HUES48 (cell line): ENCODE data around the gene RAB11A.

Experiments used
- H3K27ac ChIP-seq: one replicate; pipeline ENCODE4 v1.7.0; 2013; ENCODE audit warnings: low read depth, low read length, inconsistent platforms
- H3K27me3 ChIP-seq: 2 replicates; pipeline ENCODE4 v1.6.1; 2013; ENCODE audit warnings: mild to moderate bottlenecking, low read length; ENCODE audit not compliant: control insufficient read depth, insufficient read depth
- H3K36me3 ChIP-seq: 2 replicates; pipeline ENCODE4 v1.6.1; 2013; ENCODE audit warnings: low read length; ENCODE audit not compliant: control insufficient read depth, insufficient read depth
- H3K4me1 ChIP-seq: 2 replicates; pipeline ENCODE4 v1.6.1; 2013; ENCODE audit warnings: mild to moderate bottlenecking, low read length; ENCODE audit not compliant: control insufficient read depth, insufficient read depth
- H3K4me3 ChIP-seq: 2 replicates; pipeline ENCODE4 v1.5.1; 2013; ENCODE audit warnings: mild to moderate bottlenecking, low read depth, low read length
- H3K9ac ChIP-seq: 2 replicates; pipeline ENCODE4 v1.6.1; 2013; ENCODE audit warnings: mild to moderate bottlenecking, low read depth, low read length, moderate library complexity
- H3K9me3 ChIP-seq: 2 replicates; pipeline ENCODE4 v1.6.1; 2013; ENCODE audit warnings: low read length; ENCODE audit not compliant: control insufficient read depth, insufficient read depth

Gene RAB11A

GRCh38 chr15:65917936-65918335, 48.6 kb downstream of the RAB11A start:
- H3K27ac ChIP-seq, result no peak overlapping the region
- no peaks in the 10 kb centered on the region for H3K27me3 ChIP-seq
- no peak overlapping the region for H3K9ac ChIP-seq
- no peak overlapping the region for H3K4me3 ChIP-seq
- H3K36me3 ChIP-seq, result no peaks in the 10 kb centered on the region; the same call in 1 of the 2 replicates
- H3K4me1 ChIP-seq, result peaks cover 3% of the 10 kb centered on the region
- no peaks in the 10 kb centered on the region for H3K9me3 ChIP-seq

GRCh38 chr15:65918357-65918920, 49.1 kb downstream of the RAB11A start:
- Histone ChIP-seq H3K9ac (no peak overlapping the region), H3K4me1 (peaks cover 3% of the 10 kb centered on the region), H3K9me3 (no peaks in the 10 kb centered on the region), H3K27me3 (no peaks in the 10 kb centered on the region), H3K36me3 (no peaks in the 10 kb centered on the region), H3K27ac (no peak overlapping the region), H3K4me3 (no peak overlapping the region)

DNA sequence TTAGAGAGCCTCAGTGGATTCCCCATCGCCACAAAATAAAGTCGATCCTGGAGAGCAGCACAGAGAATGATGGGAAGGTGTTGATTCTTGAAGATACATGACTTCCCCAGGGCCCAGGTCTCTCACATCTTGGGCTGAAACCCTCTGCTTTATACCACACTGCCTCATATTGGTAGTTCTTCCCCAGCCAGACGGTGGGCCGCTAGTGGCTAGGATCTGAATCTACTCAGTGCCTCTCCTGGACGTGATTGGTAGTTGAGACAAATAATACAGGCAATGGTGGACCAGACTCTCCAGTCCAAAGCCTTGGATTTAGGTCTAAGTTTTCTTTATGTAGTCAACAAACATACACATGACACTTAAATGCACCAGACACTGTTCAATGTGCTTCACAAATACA, 49.7 kb downstream of the RAB11A start:
- H3K4me1 ChIP-seq, result peaks cover 3% of the 10 kb centered on the region
- no peaks in the 10 kb centered on the region for H3K36me3 ChIP-seq
- H3K27me3 ChIP-seq, result no peaks in the 10 kb centered on the region
- no peak overlapping the region for H3K27ac ChIP-seq
- H3K9ac ChIP-seq, result no peak overlapping the region
- no peak overlapping the region for H3K4me3 ChIP-seq
- no peaks in the 10 kb centered on the region for H3K9me3 ChIP-seq

- Histone ChIP-seq H3K9me3 (no peaks in the 10 kb centered on the region), H3K4me3 (no peak overlapping the region), H3K9ac (no peak overlapping the region), H3K4me1 (peaks cover 3% of the 10 kb centered on the region), H3K36me3 (no peaks in the 10 kb centered on the region), H3K27ac (no peak overlapping the region), H3K27me3 (no peaks in the 10 kb centered on the region)
Measured at GRCh38 chr15:65919353-65919752, 50.1 kb downstream of the RAB11A start.

DNA sequence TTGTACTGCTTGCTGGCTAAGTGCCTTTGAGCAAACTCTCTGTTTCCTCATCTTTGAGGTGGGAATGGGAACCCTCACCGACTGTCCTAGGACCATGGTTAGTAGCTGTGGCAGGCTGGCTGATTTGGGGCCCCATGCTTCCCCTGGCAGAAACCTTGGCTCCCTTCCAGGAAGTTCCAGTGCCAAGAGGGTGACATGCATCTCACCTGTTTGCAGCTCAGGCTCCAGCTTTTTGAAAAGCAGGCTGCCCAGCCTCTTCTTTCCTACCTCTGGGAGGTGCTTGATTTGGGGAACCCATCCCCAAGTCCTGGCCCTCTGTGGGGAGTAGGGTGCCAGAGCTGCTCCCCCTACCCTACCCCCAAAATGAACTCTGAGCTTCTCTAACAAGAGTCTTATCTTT, 50.8 kb downstream of the RAB11A start:
- Histone ChIP-seq H3K4me3 (no peak overlapping the region), H3K4me1 (peaks cover 3% of the 10 kb centered on the region), H3K27me3 (no peaks in the 10 kb centered on the region), H3K9ac (no peak overlapping the region), H3K9me3 (no peaks in the 10 kb centered on the region), H3K27ac (no peak overlapping the region), H3K36me3 (no peaks in the 10 kb centered on the region)

DNA sequence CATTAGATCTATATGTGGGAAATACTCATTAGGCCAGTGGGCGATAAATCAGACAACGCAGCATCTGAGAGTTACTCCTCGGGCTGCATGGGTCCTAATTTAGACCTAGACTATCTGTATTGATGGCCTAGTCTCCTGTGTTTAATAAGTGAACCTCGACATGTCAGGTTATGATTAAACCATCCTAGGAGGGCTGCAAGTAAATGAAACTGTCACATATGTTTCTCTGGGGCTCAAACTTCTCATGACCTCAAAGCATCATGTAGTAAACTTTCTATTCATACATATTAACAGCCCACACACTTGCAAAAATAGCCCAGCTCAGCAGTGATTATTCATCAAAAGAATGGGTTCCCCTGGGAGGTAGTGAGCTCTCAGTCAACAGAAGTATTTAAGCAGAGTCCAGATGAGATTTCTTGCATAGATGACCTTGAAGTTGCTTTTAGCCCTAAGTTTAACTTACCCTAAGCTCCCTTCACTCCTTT, 51.6 kb downstream of the RAB11A start:
- H3K4me3 ChIP-seq, result no peak overlapping the region
- H3K27me3 ChIP-seq, result no peaks in the 10 kb centered on the region
- no peaks in the 10 kb centered on the region for H3K36me3 ChIP-seq
- H3K27ac ChIP-seq, result no peak overlapping the region
- peaks cover 3% of the 10 kb centered on the region for H3K4me1 ChIP-seq
- H3K9me3 ChIP-seq, result no peaks in the 10 kb centered on the region
- no peak overlapping the region for H3K9ac ChIP-seq

- H3K9me3 ChIP-seq, result no peaks in the 10 kb centered on the region
- no peaks in the 10 kb centered on the region for H3K36me3 ChIP-seq
- no peak overlapping the region for H3K9ac ChIP-seq
- no peaks in the 10 kb centered on the region for H3K27me3 ChIP-seq
- no peaks in the 10 kb centered on the region; the same call in 1 of the 2 replicates for H3K4me1 ChIP-seq
- no peak overlapping the region for H3K27ac ChIP-seq
- no peak overlapping the region for H3K4me3 ChIP-seq
Measured at GRCh38 chr15:65921780-65922179, 52.5 kb downstream of the RAB11A start.

DNA sequence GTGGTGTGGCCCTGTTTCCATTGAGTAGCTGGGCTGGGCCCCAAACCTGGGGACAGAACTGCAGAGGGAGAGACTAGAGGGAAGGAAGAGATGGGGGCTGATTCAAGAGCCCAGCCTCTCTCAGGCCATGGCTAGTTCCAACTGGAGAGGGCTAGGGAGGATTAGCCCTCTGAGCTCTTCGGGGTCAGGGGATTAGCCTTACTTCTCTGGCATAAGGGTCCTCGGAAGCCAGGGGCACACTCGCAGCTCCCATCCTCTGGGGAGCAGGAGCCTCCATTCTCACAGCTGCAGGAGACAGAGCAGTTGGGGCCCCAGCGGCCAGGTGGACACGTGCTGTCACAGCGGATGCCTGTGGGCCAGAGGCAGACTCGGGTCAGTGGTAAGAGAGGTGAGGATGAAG, 53.3 kb downstream of the RAB11A start:
- Histone ChIP-seq H3K4me1 (no peaks in the 10 kb centered on the region; the same call in 1 of the 2 replicates), H3K27ac (no peak overlapping the region), H3K9ac (no peak overlapping the region), H3K9me3 (no peaks in the 10 kb centered on the region), H3K4me3 (no peak overlapping the region), H3K36me3 (no peaks in the 10 kb centered on the region), H3K27me3 (no peaks in the 10 kb centered on the region)

DNA sequence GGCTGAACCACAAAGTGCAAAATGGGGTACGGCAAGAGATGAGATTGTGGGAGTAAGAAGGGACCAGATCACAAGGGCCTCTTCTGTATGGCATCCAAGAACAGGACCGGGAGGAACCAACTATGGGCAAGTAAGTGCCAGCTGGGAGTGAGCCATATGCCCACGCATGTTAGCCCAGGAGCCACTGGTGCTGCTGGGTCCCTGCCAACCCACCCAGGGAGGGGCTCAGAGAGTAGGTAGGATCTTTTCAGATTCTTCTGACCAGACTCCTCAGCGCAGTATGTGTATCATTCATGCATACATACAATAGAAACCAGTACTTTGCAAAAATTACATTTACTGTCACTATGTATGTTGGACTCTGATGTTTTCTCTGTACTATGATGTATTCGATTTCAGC, 54.0 kb downstream of the RAB11A start:
- Histone ChIP-seq H3K4me1 (no peaks in the 10 kb centered on the region; the same call in 1 of the 2 replicates), H3K27me3 (no peaks in the 10 kb centered on the region), H3K9ac (no peak overlapping the region), H3K27ac (no peak overlapping the region), H3K4me3 (no peak overlapping the region), H3K36me3 (no peaks in the 10 kb centered on the region), H3K9me3 (no peaks in the 10 kb centered on the region)

DNA sequence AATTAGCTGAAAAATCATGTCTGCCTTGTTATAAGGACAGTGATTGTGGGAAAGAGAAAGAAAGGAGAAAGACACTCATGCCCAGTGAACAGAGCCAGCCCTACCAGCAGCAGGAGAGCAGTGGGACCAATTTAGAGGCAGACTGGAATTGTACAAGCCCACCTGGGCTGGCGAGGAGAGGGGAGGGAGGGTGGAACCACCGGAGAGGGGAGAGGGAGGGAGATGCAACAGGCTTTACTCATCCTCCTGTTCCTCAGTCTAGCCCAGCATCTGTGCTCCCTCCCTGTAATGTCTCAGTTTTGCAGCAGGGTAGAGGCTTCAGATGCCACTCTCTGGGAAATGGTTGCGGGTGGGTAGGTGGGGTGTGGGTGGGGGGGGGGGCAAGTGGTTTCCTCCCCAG, 54.7 kb downstream of the RAB11A start:
- Histone ChIP-seq H3K27me3 (no peaks in the 10 kb centered on the region), H3K4me3 (no peak overlapping the region), H3K36me3 (no peaks in the 10 kb centered on the region), H3K9ac (no peak overlapping the region), H3K9me3 (no peaks in the 10 kb centered on the region), H3K4me1 (no peaks in the 10 kb centered on the region; the same call in 1 of the 2 replicates), H3K27ac (no peak overlapping the region)

GRCh38 chr15:65925338-65925737, 56.0 kb downstream of the RAB11A start:
- no peaks in the 10 kb centered on the region; the same call in 1 of the 2 replicates for H3K4me1 ChIP-seq
- H3K9me3 ChIP-seq, result no peaks in the 10 kb centered on the region
- H3K27ac ChIP-seq, result no peak overlapping the region
- H3K9ac ChIP-seq, result no peak overlapping the region
- H3K4me3 ChIP-seq, result no peak overlapping the region
- H3K36me3 ChIP-seq, result no peaks in the 10 kb centered on the region
- H3K27me3 ChIP-seq, result no peaks in the 10 kb centered on the region
